ENCODE measurements around the gene MPHOSPH6. TPM values are rescaled to one million over a fixed set of nuclear protein-coding genes. Genes with fewer than 3 reads are reported as not detected.
A peak's percentile ranks its signal among the peaks of the same experiment; 100 is the strongest.

MPHOSPH6 gene
- total RNA-seq, 1 donor from 2014 or later = 23.7 TPM

GRCh38 chr16:82150549-82150948, 19.5 kb downstream of the MPHOSPH6 start:
- TF ChIP-seq CTCF (IDR thresholded peaks at IDR 0.05; ENCODE audit: insufficient read depth, low read depth, low read length) (no peak), EZH2 (IDR thresholded peaks at IDR 0.05; ENCODE audit: insufficient read depth, low read length) (no peak)
- H3K4me3 ChIP-seq (ENCODE audit: insufficient read depth, low read depth, low read length) = no peak overlapping the region
- no peaks in the 10 kb centered on the region for H3K27me3 ChIP-seq (ENCODE audit: insufficient read depth, low read length)
- no peak overlapping the region for H3K27ac ChIP-seq (ENCODE audit: low read depth, low read length)
- no peaks in the 10 kb centered on the region for H3K4me1 ChIP-seq (ENCODE audit: insufficient read depth, low read length)
- H3K27me3 Mint-ChIP-seq (ENCODE audit: low read depth, unreplicated experiment) = no peaks in the 10 kb centered on the region
- H3K27ac Mint-ChIP-seq (ENCODE audit: unreplicated experiment) = no peak overlapping the region
- H3K4me1 Mint-ChIP-seq (ENCODE audit: low read depth, unreplicated experiment) = peaks cover 7% of the 10 kb centered on the region
- no peak overlapping the region for H3K9ac ChIP-seq (ENCODE audit: low read length)
- peaks cover 21% of the 10 kb centered on the region for H4K20me1 ChIP-seq (ENCODE audit: insufficient read depth, low read length)
- H3K36me3 Mint-ChIP-seq (ENCODE audit: low read depth, unreplicated experiment) = peaks cover 14% of the 10 kb centered on the region
- peaks cover 29% of the 10 kb centered on the region for H3K79me2 ChIP-seq (ENCODE audit: insufficient read depth, low read length)
- DNase-seq (ENCODE audit: low read depth) (no peak), FAIRE-seq (no peak)
- H2AFZ ChIP-seq (ENCODE audit: low read depth, low read length) = no peak overlapping the region
- no peak overlapping the region for H3K4me3 Mint-ChIP-seq (ENCODE audit: unreplicated experiment)
- H3K9me3 ChIP-seq (ENCODE audit: insufficient read depth, low read depth, low read length) = no peaks in the 10 kb centered on the region
- no peaks in the 10 kb centered on the region for H3K9me3 Mint-ChIP-seq (ENCODE audit: unreplicated experiment)
- no peak overlapping the region for H3K4me2 ChIP-seq (ENCODE audit: low read length)
- peaks cover 20% of the 10 kb centered on the region for H3K36me3 ChIP-seq (ENCODE audit: insufficient read depth, low read length)

GRCh38 chr16:82149536-82149935, 20.5 kb downstream of the MPHOSPH6 start:
- Histone ChIP-seq H3K9me3 (ENCODE audit: insufficient read depth, low read depth, low read length) (no peaks in the 10 kb centered on the region), H3K4me3 (ENCODE audit: insufficient read depth, low read depth, low read length) (no peak overlapping the region), H3K27me3 (ENCODE audit: insufficient read depth, low read length) (no peaks in the 10 kb centered on the region), H2AFZ (ENCODE audit: low read depth, low read length) (no peak overlapping the region), H3K9ac (ENCODE audit: low read length) (no peak overlapping the region), H3K36me3 (ENCODE audit: insufficient read depth, low read length) (peaks cover 20% of the 10 kb centered on the region), H4K20me1 (ENCODE audit: insufficient read depth, low read length) (peaks cover 21% of the 10 kb centered on the region), H3K4me2 (ENCODE audit: low read length) (no peak overlapping the region), H3K79me2 (ENCODE audit: insufficient read depth, low read length) (peaks cover 20% of the 10 kb centered on the region), H3K4me1 (ENCODE audit: insufficient read depth, low read length) (no peaks in the 10 kb centered on the region), H3K27ac (ENCODE audit: low read depth, low read length) (no peak overlapping the region)
- Mint-ChIP-seq H3K4me1 (ENCODE audit: low read depth, unreplicated experiment) (peaks cover 7% of the 10 kb centered on the region), H3K27me3 (ENCODE audit: low read depth, unreplicated experiment) (no peaks in the 10 kb centered on the region), H3K27ac (ENCODE audit: unreplicated experiment) (no peak overlapping the region), H3K36me3 (ENCODE audit: low read depth, unreplicated experiment) (peaks cover 15% of the 10 kb centered on the region), H3K9me3 (ENCODE audit: unreplicated experiment) (no peaks in the 10 kb centered on the region), H3K4me3 (ENCODE audit: unreplicated experiment) (no peak overlapping the region)
- TF ChIP-seq EZH2 (IDR thresholded peaks at IDR 0.05; ENCODE audit: insufficient read depth, low read length) (no peak), CTCF (IDR thresholded peaks at IDR 0.05; ENCODE audit: insufficient read depth, low read depth, low read length) (no peak)
- DNase-seq (ENCODE audit: low read depth) = peak; percentile 5
- no peak for FAIRE-seq

- no peak overlapping the region for H3K27ac ChIP-seq (ENCODE audit: low read depth, low read length)
- no peaks in the 10 kb centered on the region for H3K9me3 ChIP-seq (ENCODE audit: insufficient read depth, low read depth, low read length)
- no peak overlapping the region for H3K4me2 ChIP-seq (ENCODE audit: low read length)
- peaks cover 4% of the 10 kb centered on the region for H4K20me1 ChIP-seq (ENCODE audit: insufficient read depth, low read length)
- Mint-ChIP-seq H3K4me1 (ENCODE audit: low read depth, unreplicated experiment) (peaks cover 6% of the 10 kb centered on the region), H3K36me3 (ENCODE audit: low read depth, unreplicated experiment) (peaks cover 15% of the 10 kb centered on the region), H3K4me3 (ENCODE audit: unreplicated experiment) (no peak overlapping the region), H3K27me3 (ENCODE audit: low read depth, unreplicated experiment) (no peaks in the 10 kb centered on the region), H3K9me3 (ENCODE audit: unreplicated experiment) (no peaks in the 10 kb centered on the region), H3K27ac (ENCODE audit: unreplicated experiment) (no peak overlapping the region)
- FAIRE-seq (no peak), DNase-seq (ENCODE audit: low read depth) (no peak)
- no peak overlapping the region for H3K9ac ChIP-seq (ENCODE audit: low read length)
- no peak overlapping the region for H2AFZ ChIP-seq (ENCODE audit: low read depth, low read length)
- no peaks in the 10 kb centered on the region for H3K4me1 ChIP-seq (ENCODE audit: insufficient read depth, low read length)
- TF ChIP-seq CTCF (IDR thresholded peaks at IDR 0.05; ENCODE audit: insufficient read depth, low read depth, low read length) (no peak), EZH2 (IDR thresholded peaks at IDR 0.05; ENCODE audit: insufficient read depth, low read length) (no peak)
- peaks cover 2% of the 10 kb centered on the region for H3K79me2 ChIP-seq (ENCODE audit: insufficient read depth, low read length)
- peaks cover 20% of the 10 kb centered on the region for H3K36me3 ChIP-seq (ENCODE audit: insufficient read depth, low read length)
- no peak overlapping the region for H3K4me3 ChIP-seq (ENCODE audit: insufficient read depth, low read depth, low read length)
- H3K27me3 ChIP-seq (ENCODE audit: insufficient read depth, low read length) = no peaks in the 10 kb centered on the region
Measured at GRCh38 chr16:82147546-82147945, 22.5 kb downstream of the MPHOSPH6 start.

Data from astrocyte (in vitro differentiated cells and primary cell).